NCI-H1436 (cell line): ENCODE measurements around the gene RAI1.

ENCODE experiments used
- DNase-seq: peaks from one replicate; lab custom pipeline; 2025; lab: John Stamatoyannopoulos, UW

The RAI1 gene

DNA sequence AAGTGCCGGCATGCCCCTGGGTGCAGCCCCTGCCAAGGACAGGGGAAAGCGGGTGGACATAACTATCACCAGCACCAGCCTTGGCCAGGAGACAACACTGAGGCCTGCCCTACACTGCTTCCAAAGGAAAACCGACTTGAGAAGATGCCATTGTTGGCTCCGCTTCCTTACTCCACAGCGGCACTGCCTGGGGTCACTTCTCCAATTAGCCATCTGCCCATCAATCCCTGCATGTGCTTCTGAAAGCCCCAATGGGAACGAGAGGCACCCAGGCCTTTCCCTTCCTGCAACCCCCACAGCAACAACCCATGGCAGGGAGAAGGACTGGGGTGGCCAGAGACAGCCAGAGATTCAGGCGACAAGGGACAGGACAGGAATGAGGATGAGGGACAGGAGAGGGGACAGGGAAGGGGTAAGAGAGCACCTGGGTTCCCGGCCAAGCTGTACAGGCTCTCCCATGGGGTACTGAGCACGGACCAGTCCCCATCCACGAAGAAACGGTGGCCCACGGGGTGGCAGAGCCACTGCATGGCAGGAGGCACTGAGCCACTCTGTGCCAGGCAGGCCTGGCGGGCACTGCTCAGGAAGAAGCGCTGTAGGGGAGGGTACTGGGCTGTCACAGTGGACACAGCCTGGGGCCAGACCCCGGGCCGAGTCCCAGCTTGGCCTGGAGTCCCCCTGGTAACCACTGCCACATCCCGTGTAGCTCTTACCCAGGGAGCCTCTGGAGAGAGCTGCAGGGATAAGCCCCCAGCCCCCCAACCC lies 134.4 kb downstream of the RAI1 start:
- DNase-seq: no peak

DNA sequence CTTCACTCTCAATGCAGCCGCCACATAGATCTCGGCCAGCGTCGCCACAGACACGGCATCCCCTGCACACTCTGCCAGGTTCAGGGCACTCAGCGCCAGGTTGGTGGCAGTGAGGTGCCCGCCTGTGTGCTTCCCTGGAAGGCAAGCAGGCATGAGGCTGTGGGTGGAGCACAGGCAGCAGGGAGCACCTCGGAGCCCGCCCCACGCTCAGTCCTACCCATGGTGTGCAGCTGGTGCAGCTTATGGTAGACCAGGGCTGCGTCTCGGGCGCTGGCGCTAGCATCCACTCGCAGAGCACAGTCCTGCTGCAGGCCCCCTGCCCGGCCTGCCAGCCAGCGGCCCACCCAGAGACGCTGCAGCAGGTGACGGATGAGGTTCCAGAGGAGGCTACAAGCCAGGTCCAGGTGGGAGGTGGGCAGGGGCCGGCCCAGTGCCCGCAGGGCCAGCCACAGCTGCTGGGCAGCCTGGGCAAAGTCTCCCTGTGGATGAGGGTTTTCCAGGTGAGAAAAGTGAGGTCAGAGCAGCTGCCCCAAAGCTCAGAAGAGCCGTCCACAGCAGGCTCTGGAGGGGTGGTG lies 135.1 kb downstream of the RAI1 start:
- no peak for DNase-seq

DNA sequence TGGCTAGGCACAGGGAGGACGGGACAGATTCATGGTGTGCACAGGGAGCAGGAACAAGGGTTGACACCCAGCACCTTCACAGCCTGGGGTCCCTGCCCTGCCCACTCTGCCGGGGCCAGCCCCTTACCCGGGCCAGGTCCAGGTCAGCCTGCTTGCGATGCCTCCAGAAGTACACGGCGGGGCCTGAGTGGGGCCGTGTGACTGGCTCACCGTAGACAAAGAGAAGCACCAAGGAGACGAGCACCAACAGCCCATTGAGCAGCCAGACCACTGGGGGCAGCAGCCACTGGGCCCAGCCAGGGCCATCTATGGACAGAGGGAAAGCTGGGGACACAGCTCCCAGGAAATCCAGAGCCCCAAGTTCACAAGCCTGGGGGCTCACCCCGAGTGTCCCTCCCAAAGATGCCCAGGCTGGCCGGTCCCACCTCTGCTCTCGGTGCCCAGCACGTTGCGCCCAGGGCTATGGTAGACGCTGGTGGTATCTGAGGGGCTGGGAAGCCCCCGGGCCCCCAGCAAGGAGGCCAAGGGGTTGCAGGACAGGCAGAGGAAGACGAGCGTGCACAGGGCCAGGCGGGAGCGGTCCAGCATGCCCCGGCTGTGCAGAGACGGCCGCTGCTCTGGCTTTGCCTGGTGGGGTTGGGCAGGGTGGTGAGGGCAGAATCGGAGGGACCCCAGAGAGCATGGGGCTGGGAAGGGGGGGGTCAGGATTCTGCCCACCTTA lies 135.7 kb downstream of the RAI1 start:
- DNase-seq: no peak

DNA sequence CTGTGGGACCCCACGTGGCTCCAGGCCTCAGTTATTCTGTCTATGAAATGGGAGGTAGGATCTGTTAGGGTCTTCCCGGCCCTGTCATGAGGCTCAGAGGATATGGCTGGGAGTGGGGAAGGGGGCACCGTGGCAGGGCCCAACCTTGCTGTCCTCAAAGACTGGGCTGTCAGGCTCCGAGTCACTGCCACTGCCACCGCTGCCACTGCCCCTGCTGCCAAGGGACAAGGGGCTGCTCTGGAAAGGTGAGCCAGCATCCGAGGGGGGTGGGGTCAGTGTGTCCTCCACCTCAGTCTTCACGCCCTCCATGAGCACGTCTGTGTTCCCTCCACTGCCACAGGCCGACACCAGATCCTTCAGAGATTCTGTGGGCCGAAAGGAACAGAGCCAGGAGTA lies 136.3 kb downstream of the RAI1 start:
- no peak for DNase-seq

DNA sequence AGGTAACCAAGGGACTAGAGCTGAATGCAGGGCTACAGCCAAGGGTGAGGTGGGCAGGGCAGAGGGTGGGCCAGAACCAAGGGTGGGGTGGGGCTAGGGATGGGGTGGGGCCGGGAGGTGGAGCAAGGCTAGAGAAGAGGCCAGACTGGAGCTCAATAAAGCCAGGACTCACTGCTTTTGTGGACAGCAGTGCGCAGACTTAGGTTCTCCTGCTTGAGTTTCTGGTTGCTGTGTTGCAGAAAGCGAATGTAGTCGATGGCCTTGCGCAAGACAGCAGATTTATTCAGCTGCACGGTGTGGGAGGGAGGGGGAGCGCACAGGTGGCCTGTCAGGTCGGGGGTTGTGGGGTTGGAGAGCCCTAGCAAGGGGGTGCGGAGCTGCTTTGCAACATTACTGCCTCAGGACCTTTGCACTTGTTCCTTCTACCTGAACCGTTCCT lies 136.8 kb downstream of the RAI1 start:
- DNase-seq: no peak

DNA sequence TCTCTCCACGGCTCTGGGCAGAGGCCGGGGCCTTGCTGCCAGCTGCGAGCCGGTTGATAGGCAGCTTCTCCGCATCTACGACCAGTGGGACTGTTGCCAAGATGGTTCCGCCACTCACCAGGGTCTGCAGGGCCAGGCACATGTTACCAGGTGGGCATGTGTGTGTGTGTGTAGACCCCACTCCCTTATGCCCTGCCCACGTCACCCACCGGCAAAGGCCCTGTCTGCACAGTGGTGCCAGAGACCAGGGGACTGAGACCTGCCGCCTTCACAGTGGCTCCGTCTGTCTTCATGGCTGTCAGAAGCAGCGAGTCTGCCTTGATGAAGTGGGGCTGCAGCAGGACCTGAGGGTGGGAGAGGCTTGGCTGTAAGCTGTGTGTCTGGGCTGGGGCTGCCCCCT lies 137.9 kb downstream of the RAI1 start:
- no peak for DNase-seq

DNA sequence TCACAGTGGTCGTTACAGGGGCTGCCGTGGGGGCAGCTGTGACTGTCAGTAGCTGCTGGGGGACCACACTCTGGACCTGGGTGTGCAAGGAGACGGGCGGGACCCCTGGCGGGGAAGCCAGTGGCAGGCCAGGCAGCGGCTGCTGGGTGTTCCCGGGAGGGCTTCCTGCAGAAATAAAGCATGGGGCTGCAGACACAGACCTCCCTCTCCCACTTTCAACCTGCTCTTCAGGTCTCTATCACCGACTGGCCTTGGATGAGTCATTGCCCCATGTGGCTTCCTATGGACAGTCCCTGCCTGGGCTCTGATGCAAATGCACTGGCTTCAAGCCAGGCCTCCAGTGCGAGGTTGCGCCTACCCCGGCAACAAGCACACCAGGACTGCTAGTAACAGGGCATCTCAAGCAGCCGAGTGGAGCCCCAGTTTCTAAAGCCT lies 138.3 kb downstream of the RAI1 start:
- peak; percentile 33 for DNase-seq

DNA sequence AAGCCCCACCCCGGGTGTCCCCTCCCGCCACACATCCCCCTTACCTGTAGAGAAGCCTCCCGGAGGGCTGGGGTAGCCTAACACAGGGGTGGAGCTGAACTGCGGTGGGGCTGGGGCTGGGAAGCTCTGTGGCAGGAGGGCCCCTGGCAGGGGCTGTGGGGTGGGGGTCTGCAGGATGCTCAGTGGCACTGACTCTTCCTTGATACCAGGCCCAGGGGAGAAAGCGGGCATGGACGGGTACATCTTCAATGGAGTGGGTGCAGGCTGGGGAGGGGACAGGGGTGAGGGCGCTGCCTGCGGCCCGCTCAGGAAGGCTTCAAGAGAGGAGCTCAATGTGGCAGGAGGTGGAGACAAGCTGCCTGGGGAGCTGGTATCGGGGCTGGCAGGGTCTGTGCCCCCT lies 138.8 kb downstream of the RAI1 start:
- no peak for DNase-seq

DNA sequence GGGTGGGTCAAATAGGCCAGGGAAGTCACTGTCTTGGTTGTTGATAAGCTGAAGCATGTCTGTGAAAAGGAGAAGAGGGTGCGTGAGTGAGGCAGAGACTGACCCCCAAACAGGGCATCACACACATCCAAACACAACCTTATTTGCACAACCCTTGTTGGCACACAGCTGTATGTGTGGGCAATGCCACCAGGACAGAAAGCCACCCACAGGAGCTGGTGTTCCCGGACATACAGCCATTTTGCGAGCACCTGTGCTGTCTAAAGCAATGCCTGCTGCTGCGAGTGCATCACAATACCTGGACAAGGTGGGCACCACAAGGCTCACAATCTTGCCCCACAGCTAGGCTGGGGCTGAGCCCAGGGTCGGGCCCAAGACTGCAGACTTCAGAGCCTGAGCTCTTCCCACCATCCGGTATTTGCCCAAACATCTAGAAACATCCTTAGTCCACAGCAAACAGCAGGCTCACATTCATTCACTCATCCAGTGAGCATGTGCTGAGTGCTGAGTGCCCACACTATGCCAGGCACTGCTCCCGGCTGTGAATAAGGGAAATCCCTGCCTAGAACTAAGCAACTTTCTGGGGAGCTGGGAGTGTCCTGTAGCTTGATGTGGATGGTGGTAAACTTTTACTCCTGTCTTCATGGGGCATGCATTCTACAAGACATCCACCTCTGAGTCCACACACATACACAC lies 139.4 kb downstream of the RAI1 start:
- no peak for DNase-seq

DNA sequence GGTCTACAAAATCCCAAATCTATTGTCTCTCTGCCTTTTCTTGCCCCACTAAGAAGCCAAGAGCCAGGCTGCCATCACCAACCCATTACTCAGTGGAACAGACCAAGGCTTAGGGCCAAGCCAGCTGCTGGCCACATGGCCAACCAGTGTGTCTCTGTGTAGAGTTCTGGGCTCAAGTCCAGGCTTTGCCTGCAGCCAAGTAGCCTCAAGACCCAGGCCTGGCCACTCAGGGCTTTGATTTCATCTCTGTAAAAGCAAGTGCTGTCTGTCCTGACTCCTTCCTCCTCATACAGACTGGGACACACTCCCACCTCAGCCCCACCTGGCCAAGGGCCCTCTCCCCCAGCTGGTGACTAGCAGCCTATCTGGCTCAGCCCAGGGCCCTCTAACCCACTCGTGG lies 140.9 kb downstream of the RAI1 start:
- no peak for DNase-seq

DNA sequence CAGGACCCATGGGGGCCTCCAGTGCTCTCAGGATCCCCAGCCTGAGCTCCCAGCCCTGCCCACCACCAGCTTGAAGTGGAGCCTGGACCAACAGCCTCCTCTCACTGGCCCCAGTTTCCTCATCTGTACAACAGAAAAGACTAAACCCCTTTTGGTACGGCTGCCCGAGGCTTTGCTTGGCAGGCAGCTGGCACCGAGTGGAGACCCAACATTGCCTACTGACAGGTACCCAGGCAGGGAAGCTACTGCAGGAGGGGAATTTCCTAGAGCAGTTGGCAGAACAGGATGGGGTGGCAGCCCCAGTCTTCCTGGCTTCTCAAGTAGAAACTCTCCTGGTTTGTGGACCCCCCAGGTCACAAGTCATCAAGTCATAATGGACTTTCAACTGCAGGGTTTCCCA lies 141.4 kb downstream of the RAI1 start:
- DNase-seq: no peak

DNA sequence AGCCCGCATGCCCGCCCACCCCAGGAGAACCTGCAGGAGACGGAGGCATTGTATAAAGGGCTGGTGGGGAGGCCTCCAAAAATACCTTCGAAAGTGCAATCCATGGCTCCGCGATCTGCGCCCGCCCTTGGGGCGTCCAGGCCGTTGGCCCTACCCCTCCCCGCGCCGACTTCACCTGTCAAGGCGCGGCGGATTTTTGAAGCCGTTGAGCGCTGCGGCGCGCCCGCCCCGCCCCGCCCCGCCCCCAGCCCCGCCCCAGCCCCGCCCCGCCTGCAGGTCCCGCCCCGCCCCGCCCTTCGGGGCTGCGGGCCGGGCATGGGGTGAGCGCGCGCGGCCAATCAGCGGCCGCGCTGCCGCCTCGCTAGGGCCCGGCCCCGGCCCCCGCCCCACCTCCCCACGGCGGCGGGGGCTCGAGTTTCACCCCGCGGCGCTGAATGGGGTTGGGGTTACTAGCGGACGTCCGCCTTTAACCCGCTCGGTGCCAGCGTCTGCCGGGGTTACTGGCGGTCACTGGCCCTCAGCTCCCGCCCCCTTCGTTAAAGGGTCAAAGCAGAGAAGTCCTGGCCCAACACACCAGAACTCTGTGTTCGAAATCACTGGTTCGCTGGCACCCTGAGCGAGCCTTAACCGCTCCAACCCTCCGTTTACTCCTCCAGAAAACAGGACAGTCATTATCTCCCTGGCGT lies 142.3 kb downstream of the RAI1 start:
- peak; percentile 95 for DNase-seq

DNA sequence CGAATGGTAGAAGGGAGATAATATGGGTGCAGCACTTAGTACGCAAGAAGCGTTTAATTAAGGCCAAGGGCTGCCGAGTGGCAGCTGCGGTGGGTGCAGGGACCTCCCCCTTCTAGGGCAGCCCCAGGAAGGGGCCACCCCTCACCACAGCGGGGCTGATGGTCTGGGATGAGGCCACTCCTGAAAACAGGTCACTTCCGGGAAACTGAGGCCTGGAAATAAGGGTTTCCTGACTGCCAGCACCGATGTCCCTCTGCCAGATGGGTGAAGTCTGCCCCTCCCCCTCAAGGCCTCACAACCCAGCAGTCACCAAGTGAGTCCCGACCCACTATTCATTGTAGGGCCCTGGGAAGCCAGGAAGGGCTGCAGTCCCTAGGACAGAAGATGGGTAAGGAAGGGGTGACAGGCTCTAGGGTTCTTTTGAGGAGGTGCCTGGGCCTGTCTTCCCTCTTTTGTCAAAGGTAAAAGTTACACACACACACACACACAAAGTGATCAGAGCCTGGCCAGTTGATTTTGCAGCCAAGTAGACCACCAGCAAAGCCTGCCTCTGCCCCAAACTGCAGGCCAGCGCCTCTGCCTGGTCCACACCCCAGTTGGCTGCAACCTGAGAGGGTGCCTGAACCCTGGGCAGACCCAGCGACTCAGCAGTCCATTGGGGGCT lies 143.0 kb downstream of the RAI1 start:
- DNase-seq: peak; percentile 94

DNA sequence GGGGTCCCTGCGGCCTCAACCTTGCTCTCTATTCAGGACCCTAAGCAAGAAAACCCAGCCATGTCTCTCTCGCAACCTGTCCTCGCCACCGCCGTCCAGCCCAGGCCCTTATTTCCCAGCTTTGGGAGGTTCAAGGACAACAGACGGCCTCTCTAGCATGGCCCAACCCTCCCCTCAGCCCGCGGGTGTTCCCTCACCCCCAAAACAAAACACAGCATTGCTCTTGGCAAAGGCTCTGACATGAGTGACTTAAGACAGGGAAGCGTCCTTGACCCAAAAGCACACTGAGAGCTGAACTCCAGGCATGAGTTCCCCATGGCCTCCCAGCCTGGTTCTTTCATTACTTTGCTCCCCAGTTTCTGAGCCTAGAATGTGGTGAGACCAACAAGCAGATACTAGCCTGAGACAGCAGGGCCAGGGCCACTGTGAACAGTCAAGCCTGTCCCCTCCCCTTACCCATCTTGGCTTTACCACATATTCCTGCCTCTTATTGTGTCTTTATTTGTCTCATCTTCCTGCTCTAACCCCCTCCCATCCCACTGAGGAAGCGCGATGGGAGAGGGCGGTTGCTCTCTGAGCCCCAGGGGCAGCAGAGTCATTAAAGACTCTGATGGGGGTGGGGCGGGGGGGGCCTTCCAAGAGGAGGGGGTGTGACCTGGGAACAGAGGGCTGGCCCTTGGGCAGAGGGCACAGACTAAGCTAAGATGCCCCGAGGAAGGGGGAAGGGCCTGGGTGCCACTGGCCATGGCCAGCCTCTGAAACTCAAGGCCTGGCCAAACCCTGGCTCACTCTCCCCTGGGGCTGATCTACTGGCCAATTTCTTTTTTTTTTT lies 143.7 kb downstream of the RAI1 start:
- peak; percentile 25 for DNase-seq

DNA sequence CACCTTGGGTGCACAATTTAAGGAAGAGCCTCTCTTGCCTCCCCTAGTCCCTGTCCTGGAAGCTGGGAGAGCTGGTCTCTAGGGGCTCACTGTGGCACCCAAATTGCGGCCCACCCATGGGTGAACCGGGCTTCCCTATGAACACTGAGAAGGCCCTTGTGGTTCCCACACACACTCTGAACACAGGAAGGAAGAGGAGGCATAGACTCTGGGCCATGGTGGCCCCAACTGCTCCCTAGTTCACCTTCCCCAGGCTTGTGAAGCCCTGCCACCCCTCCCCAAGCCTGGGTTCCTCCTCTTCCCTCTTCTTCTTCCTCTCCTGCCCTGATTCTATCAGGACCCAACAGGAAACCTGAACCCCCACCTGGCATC lies 145.1 kb downstream of the RAI1 start:
- DNase-seq: no peak

DNA sequence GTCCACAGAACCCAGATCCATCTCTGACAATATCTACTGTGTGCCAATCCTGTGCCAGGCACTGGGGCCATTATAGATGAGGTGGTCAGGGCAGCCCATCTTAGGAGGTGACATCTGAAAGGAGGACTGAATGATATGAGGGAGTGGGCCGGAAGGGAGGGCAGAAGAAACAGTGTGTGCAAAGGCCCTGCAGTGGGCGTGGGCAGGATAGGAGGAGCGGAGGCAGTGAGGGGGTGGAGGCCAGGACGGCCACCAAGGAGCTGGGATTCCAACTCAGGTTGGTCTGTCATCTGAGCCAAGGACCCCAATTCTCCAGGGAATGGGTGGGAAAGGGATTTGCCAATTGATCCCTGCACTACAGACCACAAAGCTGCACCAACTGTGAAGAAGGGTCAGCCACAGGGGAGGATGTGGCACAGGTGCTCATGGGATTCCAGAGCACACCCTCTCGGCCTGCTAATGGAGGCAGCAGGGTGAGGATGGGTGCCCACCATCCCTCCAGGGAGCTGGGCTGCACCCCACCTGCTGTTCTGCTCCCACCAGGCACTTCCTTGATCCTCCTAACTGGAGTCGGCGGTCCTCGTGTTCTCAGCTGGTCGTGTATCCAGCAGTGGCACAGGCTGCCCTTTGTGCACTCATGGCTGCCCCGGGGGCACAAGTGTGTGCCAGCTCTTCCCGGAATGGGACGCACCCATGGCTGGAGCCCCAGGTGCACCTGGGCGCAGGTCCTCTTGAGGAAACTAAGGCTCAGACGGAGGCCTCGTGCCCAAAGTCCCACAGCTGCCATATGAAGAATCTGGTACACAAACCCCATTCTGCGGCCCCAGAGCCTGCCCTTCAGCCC lies 145.9 kb downstream of the RAI1 start:
- DNase-seq: no peak

DNA sequence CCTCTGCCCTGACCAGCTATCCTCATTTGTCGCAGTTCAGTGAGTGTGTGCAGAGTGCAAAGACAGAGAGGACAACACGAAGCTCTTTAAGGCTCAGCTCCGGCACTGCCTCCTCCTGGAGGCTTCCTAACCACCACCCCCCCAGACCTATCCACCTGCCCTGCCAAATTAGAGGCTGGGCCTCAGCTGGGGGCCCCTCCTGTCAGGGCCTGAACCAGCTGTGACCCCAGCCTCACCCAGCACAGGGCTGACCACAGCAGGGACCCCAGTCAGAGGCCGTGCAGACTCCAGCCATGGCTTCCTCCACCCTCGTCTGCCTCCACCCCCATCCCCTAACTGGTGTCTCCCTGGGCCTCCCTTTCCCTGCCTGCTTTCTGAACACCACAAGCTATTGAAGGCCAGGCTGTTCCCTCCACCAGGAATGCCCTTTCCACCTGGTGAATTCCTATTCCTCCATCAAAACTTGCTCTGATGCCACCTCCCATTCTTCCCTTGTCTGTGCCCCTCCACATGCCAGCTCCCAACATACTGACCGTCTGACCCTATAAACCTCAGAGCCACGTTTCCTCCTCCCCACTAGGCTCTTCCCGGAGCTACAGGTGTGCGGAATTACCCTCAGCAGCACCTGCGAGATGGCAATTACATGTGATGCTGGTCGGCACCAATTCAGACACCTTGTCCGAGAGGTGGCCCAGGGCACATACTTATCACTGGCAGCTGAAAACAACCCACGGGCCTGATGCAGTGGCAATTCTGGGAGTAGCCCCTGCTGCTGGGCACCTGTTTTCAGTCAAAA lies 146.8 kb downstream of the RAI1 start:
- DNase-seq: no peak

DNA sequence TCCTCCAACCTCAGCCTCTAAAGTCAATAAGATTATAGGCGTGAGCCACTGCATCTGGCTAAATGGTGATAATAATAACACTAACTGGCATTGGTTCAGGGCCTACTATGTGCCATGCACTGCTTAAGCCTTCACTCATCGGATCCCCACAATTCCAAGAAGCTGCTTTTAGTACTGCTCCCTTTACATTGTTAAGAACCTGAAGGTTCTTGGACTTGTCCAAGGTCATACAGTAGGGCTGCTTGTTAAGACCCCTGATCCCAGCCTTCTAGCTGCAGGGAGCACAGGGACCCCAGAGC lies 149.0 kb downstream of the RAI1 start:
- no peak for DNase-seq

DNA sequence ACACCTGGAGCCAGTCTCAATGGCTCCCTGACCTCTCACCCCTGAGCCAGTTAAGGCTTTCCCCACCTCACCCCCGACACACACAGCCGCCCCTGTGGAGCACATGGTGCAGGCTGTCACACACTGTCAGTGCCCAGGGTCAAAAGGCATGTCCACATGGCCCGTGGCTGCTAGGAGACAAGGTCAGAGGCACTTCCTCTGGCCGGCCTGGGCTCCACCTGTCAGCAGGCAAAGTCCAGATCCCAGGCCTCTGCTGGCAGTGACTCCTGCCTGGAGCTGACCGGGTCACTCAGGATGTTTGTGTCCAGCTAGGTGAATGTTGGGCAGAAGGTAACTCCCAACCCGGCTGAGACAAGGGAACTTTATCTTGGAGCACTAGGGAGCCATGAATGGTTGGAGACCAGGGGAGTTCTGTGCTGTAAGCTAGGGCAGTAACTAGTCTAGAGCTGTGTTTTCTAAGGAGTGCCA lies 149.5 kb downstream of the RAI1 start:
- no peak for DNase-seq
